ENCODE data around the gene ARHGEF17. TPM values are rescaled to one million over a fixed set of nuclear protein-coding genes. Genes with fewer than 3 reads are reported as not detected.

Gene ARHGEF17
- total and polyA plus RNA-seq, 2 experiments from 2014 or later = 30.2 to 35.6 TPM

- Histone ChIP-seq H3K27me3 (no peaks in the 10 kb centered on the region), H3K4me2 (no peak overlapping the region), H3K9me3 (ENCODE audit: low read depth) (no peaks in the 10 kb centered on the region), H3K9me2 (replicated peaks; ENCODE audit: insufficient read depth) (no peaks in the 10 kb centered on the region), H3K36me3 (replicated peaks; ENCODE audit: insufficient read depth, low read depth) (no peaks in the 10 kb centered on the region), H3K4me3 (no peak overlapping the region), H2AFZ (no peak overlapping the region), H3K27ac (no peak overlapping the region), H3K4me1 (ENCODE audit: insufficient read depth) (no peaks in the 10 kb centered on the region), H4K20me1 (ENCODE audit: insufficient read depth, poor library complexity, severe bottlenecking) (no peaks in the 10 kb centered on the region), H3K79me2 (no peaks in the 10 kb centered on the region)
- no peak for DNase-seq (ENCODE audit: low spot score)
- 74% methylated on average over 57 of the region's 70 CpGs for WGBS (ENCODE audit: low lambda C conversion rate, missing lambda C conversion rate)
- no peak for TF ChIP-seq EZH2 (IDR thresholded peaks at IDR 0.05; ENCODE audit: borderline replicate concordance)
- TF ChIP-seq CTCF (IDR thresholded peaks at IDR 0.05; ENCODE audit: poor library complexity) = no peak
- TF ChIP-seq EZH2phosphoT487 (IDR thresholded peaks at IDR 0.05; ENCODE audit: low read depth, severe bottlenecking, unreplicated experiment) = no peak
Observed at GRCh38 chr11:73361953-73362776, 54.1 kb downstream of the ARHGEF17 start.

GRCh38 chr11:73363147-73363546 lies 55.1 kb downstream of the ARHGEF17 start:
- no peak overlapping the region for H3K4me2 ChIP-seq
- no peaks in the 10 kb centered on the region for H3K36me3 ChIP-seq (replicated peaks; ENCODE audit: insufficient read depth, low read depth)
- H4K20me1 ChIP-seq (ENCODE audit: insufficient read depth, poor library complexity, severe bottlenecking) = no peaks in the 10 kb centered on the region
- no peak overlapping the region for H3K4me3 ChIP-seq
- no peak overlapping the region for H3K27ac ChIP-seq
- 97% methylated on average over 9 of the region's 9 CpGs for WGBS (ENCODE audit: low lambda C conversion rate, missing lambda C conversion rate)
- no peaks in the 10 kb centered on the region for H3K79me2 ChIP-seq
- no peak overlapping the region for H2AFZ ChIP-seq
- H3K9me2 ChIP-seq (replicated peaks; ENCODE audit: insufficient read depth) = no peaks in the 10 kb centered on the region
- no peaks in the 10 kb centered on the region for H3K4me1 ChIP-seq (ENCODE audit: insufficient read depth)
- no peak for TF ChIP-seq EZH2phosphoT487 (IDR thresholded peaks at IDR 0.05; ENCODE audit: low read depth, severe bottlenecking, unreplicated experiment)
- TF ChIP-seq CTCF (IDR thresholded peaks at IDR 0.05; ENCODE audit: poor library complexity) = no peak
- no peak for TF ChIP-seq EZH2 (IDR thresholded peaks at IDR 0.05; ENCODE audit: borderline replicate concordance)
- H3K9me3 ChIP-seq (ENCODE audit: low read depth) = no peaks in the 10 kb centered on the region
- DNase-seq (ENCODE audit: low spot score) = no peak
- no peaks in the 10 kb centered on the region for H3K27me3 ChIP-seq

- 95% methylated on average over 18 of the region's 24 CpGs for WGBS (ENCODE audit: low lambda C conversion rate, missing lambda C conversion rate)
- TF ChIP-seq EZH2phosphoT487 (IDR thresholded peaks at IDR 0.05; ENCODE audit: low read depth, severe bottlenecking, unreplicated experiment) (no peak), CTCF (IDR thresholded peaks at IDR 0.05; ENCODE audit: poor library complexity) (no peak), EZH2 (IDR thresholded peaks at IDR 0.05; ENCODE audit: borderline replicate concordance) (no peak)
- H3K36me3 ChIP-seq (replicated peaks; ENCODE audit: insufficient read depth, low read depth) = no peaks in the 10 kb centered on the region
- no peak overlapping the region for H2AFZ ChIP-seq
- H3K4me1 ChIP-seq (ENCODE audit: insufficient read depth) = no peaks in the 10 kb centered on the region
- H3K9me2 ChIP-seq (replicated peaks; ENCODE audit: insufficient read depth) = no peaks in the 10 kb centered on the region
- H3K27ac ChIP-seq = no peak overlapping the region
- H4K20me1 ChIP-seq (ENCODE audit: insufficient read depth, poor library complexity, severe bottlenecking) = no peaks in the 10 kb centered on the region
- no peaks in the 10 kb centered on the region for H3K9me3 ChIP-seq (ENCODE audit: low read depth)
- H3K79me2 ChIP-seq = no peaks in the 10 kb centered on the region
- no peak overlapping the region for H3K4me3 ChIP-seq
- H3K27me3 ChIP-seq = no peaks in the 10 kb centered on the region
- DNase-seq (ENCODE audit: low spot score) = no peak
- no peak overlapping the region for H3K4me2 ChIP-seq
Observed at GRCh38 chr11:73365352-73366264, 57.5 kb downstream of the ARHGEF17 start.
